ENCODE results near the gene BSN.

Gene BSN

DNA sequence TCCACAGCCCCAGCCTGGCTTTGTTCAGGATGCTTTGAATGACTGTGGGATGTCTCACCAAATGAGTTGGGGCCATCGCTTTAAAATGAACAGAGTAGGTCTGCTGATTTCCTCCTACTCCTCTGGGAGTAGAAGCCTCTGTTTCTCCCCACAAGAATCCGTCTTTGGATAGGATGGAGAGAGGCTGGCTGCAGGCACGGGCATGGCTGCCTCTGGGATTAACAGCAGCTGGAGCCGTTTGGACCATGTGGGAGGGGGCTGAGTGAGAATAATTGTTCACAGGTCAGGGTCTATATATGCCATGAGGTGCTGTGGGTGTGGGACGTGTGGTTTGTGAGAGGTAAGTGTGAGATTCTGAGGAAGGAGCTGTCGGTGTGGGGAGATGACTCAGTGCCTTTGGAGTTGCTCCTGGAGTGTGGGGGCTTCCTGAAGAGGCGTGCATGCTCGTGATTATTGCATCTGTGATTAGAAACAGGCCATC lies 71.9 kb downstream of the BSN start:
- Histone ChIP-seq H3K4me1 (ENCODE audit: control insufficient read depth, insufficient read depth, low read length) (no peaks in the 10 kb centered on the region), H3K4me3 (ENCODE audit: low read depth, low read length) (no peak overlapping the region), H3K36me3 (ENCODE audit: control insufficient read depth in 2 of 2, insufficient read depth in 1 of 2, low read length in 2 of 2) (peaks cover 0 to 9% of the 10 kb centered on the region in 2 experiments; a peak in 1 of 3 replicates), H3K9me3 (ENCODE audit: control insufficient read depth, insufficient read depth, low read depth, low read length) (no peaks in the 10 kb centered on the region), H3K27ac (ENCODE audit: extremely low read depth, low read depth, low read length) (no peak overlapping the region)
- TF ChIP-seq ZFHX2 (tag by site-specific recombination; conservative IDR thresholded peaks at IDR 0.05) (peak; percentile 84), ZNF133 (tag by site-specific recombination; IDR thresholded peaks at IDR 0.05) (no peak), EGR2 (tag by site-specific recombination; IDR thresholded peaks at IDR 0.05; ENCODE audit: low read depth) (peak; percentile 95)
- ChIA-PET CTCF (no interaction called here), POLR2A (no interaction called here)

DNA sequence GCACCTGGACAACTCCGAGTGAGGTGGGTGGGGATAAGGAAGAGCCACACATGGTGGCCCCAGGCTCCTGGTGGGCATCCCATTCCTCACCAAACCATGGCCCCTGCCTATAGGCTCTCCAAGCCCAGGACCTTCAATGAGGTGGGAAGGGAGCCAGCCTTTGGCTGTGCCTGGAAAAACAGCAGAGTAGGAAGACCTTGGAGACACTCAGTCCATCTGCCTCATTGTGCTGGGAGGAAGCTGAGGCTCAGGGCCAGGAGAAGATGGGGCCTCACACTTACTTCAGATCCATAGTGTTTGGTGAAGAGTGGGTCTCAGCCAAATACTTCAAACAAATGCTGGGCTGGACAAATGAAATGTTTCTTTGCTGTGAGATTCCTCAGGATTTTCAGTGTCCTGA lies 72.5 kb downstream of the BSN start:
- H3K36me3 ChIP-seq (ENCODE audit: control insufficient read depth in 2 of 2, insufficient read depth in 1 of 2, low read length in 2 of 2): peaks cover 0 to 9% of the 10 kb centered on the region in 2 experiments; a peak in 1 of 3 replicates
- ChIA-PET CTCF (no interaction called here), POLR2A (no interaction called here)
- no peaks in the 10 kb centered on the region for H3K9me3 ChIP-seq (ENCODE audit: control insufficient read depth, insufficient read depth, low read depth, low read length)
- no peak overlapping the region for H3K4me3 ChIP-seq (ENCODE audit: low read depth, low read length)
- H3K27ac ChIP-seq (ENCODE audit: extremely low read depth, low read depth, low read length): no peak overlapping the region
- no peak for TF ChIP-seq ZNF664 (tag by site-specific recombination; IDR thresholded peaks at IDR 0.05)
- TF ChIP-seq ZNF747 (tag by site-specific recombination; IDR thresholded peaks at IDR 0.05): no peak
- TF ChIP-seq REPIN1 (tag by site-specific recombination; IDR thresholded peaks at IDR 0.05; ENCODE audit: low read depth): no peak
- no peak for TF ChIP-seq ZNF274 (IDR thresholded peaks at IDR 0.05; ENCODE audit: low read length)
- TF ChIP-seq ZNF274 (tag by site-specific recombination; IDR thresholded peaks at IDR 0.05; ENCODE audit: borderline replicate concordance): no peak
- TF ChIP-seq, protein P1, sequence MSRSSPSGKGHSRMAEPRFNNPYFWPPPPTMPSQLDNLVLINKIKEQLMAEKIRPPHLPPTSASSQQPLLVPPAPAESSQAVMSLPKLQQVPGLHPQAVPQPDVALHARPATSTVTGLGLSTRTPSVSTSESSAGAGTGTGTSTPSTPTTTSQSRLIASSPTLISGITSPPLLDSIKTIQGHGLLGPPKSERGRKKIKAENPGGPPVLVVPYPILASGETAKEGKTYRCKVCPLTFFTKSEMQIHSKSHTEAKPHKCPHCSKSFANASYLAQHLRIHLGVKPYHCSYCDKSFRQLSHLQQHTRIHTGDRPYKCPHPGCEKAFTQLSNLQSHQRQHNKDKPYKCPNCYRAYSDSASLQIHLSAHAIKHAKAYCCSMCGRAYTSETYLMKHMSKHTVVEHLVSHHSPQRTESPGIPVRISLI (tag by site-specific recombination; IDR thresholded peaks at IDR 0.05): no peak
- no peak for TF ChIP-seq ZBTB17 (tag by site-specific recombination; IDR thresholded peaks at IDR 0.05)
- TF ChIP-seq, protein P2, sequence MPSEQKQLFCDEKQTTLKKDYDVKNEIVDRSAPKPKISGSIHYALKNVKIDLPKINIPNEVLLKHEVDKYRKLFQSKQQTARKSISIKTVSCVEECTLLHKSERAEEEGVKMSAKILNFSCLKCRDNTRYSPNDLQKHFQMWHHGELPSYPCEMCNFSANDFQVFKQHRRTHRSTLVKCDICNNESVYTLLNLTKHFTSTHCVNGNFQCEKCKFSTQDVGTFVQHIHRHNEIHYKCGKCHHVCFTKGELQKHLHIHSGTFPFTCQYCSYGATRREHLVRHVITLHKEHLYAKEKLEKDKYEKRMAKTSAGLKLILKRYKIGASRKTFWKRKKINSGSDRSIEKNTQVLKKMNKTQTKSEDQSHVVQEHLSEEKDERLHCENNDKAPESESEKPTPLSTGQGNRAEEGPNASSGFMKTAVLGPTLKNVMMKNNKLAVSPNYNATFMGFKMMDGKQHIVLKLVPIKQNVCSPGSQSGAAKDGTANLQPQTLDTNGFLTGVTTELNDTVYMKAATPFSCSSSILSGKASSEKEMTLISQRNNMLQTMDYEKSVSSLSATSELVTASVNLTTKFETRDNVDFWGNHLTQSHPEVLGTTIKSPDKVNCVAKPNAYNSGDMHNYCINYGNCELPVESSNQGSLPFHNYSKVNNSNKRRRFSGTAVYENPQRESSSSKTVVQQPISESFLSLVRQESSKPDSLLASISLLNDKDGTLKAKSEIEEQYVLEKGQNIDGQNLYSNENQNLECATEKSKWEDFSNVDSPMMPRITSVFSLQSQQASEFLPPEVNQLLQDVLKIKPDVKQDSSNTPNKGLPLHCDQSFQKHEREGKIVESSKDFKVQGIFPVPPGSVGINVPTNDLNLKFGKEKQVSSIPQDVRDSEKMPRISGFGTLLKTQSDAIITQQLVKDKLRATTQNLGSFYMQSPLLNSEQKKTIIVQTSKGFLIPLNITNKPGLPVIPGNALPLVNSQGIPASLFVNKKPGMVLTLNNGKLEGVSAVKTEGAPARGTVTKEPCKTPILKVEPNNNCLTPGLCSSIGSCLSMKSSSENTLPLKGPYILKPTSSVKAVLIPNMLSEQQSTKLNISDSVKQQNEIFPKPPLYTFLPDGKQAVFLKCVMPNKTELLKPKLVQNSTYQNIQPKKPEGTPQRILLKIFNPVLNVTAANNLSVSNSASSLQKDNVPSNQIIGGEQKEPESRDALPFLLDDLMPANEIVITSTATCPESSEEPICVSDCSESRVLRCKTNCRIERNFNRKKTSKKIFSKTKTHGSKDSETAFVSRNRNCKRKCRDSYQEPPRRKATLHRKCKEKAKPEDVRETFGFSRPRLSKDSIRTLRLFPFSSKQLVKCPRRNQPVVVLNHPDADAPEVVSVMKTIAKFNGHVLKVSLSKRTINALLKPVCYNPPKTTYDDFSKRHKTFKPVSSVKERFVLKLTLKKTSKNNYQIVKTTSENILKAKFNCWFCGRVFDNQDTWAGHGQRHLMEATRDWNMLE (tag by site-specific recombination; conservative IDR thresholded peaks at IDR 0.05; ENCODE audit: low read depth): no peak
- TF ChIP-seq, protein P3, sequence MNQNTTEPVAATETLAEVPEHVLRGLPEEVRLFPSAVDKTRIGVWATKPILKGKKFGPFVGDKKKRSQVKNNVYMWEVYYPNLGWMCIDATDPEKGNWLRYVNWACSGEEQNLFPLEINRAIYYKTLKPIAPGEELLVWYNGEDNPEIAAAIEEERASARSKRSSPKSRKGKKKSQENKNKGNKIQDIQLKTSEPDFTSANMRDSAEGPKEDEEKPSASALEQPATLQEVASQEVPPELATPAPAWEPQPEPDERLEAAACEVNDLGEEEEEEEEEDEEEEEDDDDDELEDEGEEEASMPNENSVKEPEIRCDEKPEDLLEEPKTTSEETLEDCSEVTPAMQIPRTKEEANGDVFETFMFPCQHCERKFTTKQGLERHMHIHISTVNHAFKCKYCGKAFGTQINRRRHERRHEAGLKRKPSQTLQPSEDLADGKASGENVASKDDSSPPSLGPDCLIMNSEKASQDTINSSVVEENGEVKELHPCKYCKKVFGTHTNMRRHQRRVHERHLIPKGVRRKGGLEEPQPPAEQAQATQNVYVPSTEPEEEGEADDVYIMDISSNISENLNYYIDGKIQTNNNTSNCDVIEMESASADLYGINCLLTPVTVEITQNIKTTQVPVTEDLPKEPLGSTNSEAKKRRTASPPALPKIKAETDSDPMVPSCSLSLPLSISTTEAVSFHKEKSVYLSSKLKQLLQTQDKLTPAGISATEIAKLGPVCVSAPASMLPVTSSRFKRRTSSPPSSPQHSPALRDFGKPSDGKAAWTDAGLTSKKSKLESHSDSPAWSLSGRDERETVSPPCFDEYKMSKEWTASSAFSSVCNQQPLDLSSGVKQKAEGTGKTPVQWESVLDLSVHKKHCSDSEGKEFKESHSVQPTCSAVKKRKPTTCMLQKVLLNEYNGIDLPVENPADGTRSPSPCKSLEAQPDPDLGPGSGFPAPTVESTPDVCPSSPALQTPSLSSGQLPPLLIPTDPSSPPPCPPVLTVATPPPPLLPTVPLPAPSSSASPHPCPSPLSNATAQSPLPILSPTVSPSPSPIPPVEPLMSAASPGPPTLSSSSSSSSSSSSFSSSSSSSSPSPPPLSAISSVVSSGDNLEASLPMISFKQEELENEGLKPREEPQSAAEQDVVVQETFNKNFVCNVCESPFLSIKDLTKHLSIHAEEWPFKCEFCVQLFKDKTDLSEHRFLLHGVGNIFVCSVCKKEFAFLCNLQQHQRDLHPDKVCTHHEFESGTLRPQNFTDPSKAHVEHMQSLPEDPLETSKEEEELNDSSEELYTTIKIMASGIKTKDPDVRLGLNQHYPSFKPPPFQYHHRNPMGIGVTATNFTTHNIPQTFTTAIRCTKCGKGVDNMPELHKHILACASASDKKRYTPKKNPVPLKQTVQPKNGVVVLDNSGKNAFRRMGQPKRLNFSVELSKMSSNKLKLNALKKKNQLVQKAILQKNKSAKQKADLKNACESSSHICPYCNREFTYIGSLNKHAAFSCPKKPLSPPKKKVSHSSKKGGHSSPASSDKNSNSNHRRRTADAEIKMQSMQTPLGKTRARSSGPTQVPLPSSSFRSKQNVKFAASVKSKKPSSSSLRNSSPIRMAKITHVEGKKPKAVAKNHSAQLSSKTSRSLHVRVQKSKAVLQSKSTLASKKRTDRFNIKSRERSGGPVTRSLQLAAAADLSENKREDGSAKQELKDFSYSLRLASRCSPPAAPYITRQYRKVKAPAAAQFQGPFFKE (tag by site-specific recombination; IDR thresholded peaks at IDR 0.05; ENCODE audit: borderline replicate concordance): no peak
- no peak for TF ChIP-seq ZFHX2 (tag by site-specific recombination; conservative IDR thresholded peaks at IDR 0.05)
- H3K4me1 ChIP-seq (ENCODE audit: control insufficient read depth, insufficient read depth, low read length): no peaks in the 10 kb centered on the region
